Pancreas (tissue), 10 donors: ENCODE data around the gene LATS2. TPM values are rescaled to one million over a fixed set of nuclear protein-coding genes. Genes with fewer than 3 reads are reported as not detected.

Experiments used
- ATAC-seq, 4 donors: fragments of 200-7000 bp; cut with Tn5 transposase; one replicate each; pipeline versions ENCODE4 v1.8.0 to v1.9.1; 2020; ENCODE audit warnings: mild to moderate bottlenecking in 4 of 4, moderate library complexity in 4 of 4
- DNase-seq, 6 donors: peaks; one replicate each; pipeline ENCODE4 v3.0.0-alpha.2; 2020
- FAIRE-seq: peaks from 2 replicates; lab custom pipeline; 2012; peaks lifted over from hg19 to GRCh38; lab: Jason Lieb, UNC
- H3K27ac ChIP-seq, 4 donors: fragments of 200-600 bp; sonication (generic); 1 replicate in 3 of 4; 2 replicates in 1 of 4; pipeline versions ENCODE4 v1.5.0 to v1.8.0; 2020
- H3K27me3 ChIP-seq, 4 donors: fragments of 200-600 bp; one replicate each; pipeline ENCODE4 v1.8.0; 2021
- H3K36me3 ChIP-seq, 3 donors: fragments of 200-600 bp; sonication (generic) in 1 of 3; one replicate each; pipeline versions ENCODE4 v1.5.0 to v1.8.0; 2020 to 2021
- H3K4me1 ChIP-seq, 3 donors: fragments of 200-600 bp; one replicate each; pipeline ENCODE4 v1.8.0; 2021
- H3K4me3 ChIP-seq, 4 donors: fragments of 200-600 bp; sonication (generic) in 2 of 4; one replicate each; pipeline versions ENCODE4 v1.5.0 to v1.8.0; 2020 to 2021
- H3K9me3 ChIP-seq, 4 donors: fragments of 200-600 bp; one replicate each; pipeline ENCODE4 v1.8.0; 2021
- CTCF ChIP-seq, 4 donors: fragments of 200-600 bp; sonication (generic) in 3 of 4; IDR thresholded peaks; one replicate each; pipeline versions ENCODE4 v1.5.0 to v1.8.0; 2021; ENCODE audit warnings: antibody characterized with exemption in 4 of 4
- WGBS, 2 donors: extraction: QIAGEN DNeasy Blood & Tissue Kit; methylation state at CpG; one replicate each; pipeline ENCODE4 v1.1.7; 2013; 5-methylcytosine and 5-hydroxymethylcytosine counted together
- intact Hi-C, 3 donors: fragments of 100-400 bp; cut with DNase I; formaldehyde crosslinking; loops; one replicate each; pipeline versions ENCODE4 v1.11.1 to v1.14.2; 2022
- polyA plus RNA-seq, 2 donors: library from polyadenylated mRNA; stranded (reverse); fragments of 200-250 nt; gene quantifications; one replicate each; pipeline ENCODE4 v1.2.3, GENCODE V29; 2013
- total RNA-seq, 6 donors: library from RNA; stranded (reverse); fragmentation: NEBNext Ultra II Directional in 4 of 6; extraction: Animal tissue kit (Norgen Biotek cat#: 25700) in 4 of 6; gene quantifications; one replicate each; pipeline versions ENCODE4 v1.2.1 to v1.2.4, GENCODE V29; 2021 to 2023
- donor health status: healthy with polysubstance abuse.
- donor health status: DM: no; HTN: no; CAD: no; lungs with moderate emphysema.
- donor health status: DM: no; HTN: no; CAD: no.
- donor health status: control.
- donor health status: control.
- donor health status: Bipolar disorder and iron deficiency.
- donor health status: DM: yes; HTN: yes; CAD: no.
- donor health status: DM: no; HTN: no; CAD: no.
- donor health status: DM: no; HTN: no; CAD: no.
- donor health status: DM: yes; HTN: yes; CAD: no.

LATS2 gene
- total and polyA plus RNA-seq, 8 donors, result 3.8 to 12.5 (median 7.1) TPM

GRCh38 chr13:20993661-20994440 is 67.5 kb downstream of the LATS2 start:
- intact Hi-C loops, result no loop called here
- no peak for FAIRE-seq
- Histone ChIP-seq H3K27ac (no peak overlapping the region), H3K27me3 (no peaks in the 10 kb centered on the region), H3K4me3 (no peak overlapping the region), H3K9me3 (no peaks in the 10 kb centered on the region), H3K4me1 (no peaks in the 10 kb centered on the region), H3K36me3 (peaks cover 3 to 16% (median 3%) of the 10 kb centered on the region in 3 donors)
- peak in 1 of 6 donors; percentile 9 for DNase-seq
- WGBS, 2 donors, result 89 to 94% methylated on average over 13 of the region's 13 CpGs
- peak in 1 of 4 donors; percentile 20 for ATAC-seq
- no peak for TF ChIP-seq CTCF (IDR thresholded peaks at IDR 0.05)

- intact Hi-C loops, result no loop called here
- peaks cover 3 to 22% (median 5%) of the 10 kb centered on the region in 3 donors for H3K36me3 ChIP-seq
- no peak overlapping the region for H3K27ac ChIP-seq
- no peaks in the 10 kb centered on the region for H3K9me3 ChIP-seq
- no peak for ATAC-seq
- WGBS, 2 donors, result 88 to 96% methylated on average over 4 of the region's 4 CpGs
- no peak for TF ChIP-seq CTCF (IDR thresholded peaks at IDR 0.05)
- H3K4me3 ChIP-seq, result no peak overlapping the region
- H3K4me1 ChIP-seq, result no peaks in the 10 kb centered on the region
- no peak for FAIRE-seq
- no peaks in the 10 kb centered on the region for H3K27me3 ChIP-seq
- peak in 1 of 6 donors; percentile 19 for DNase-seq
Observed at GRCh38 chr13:20993211-20993610, 68.2 kb downstream of the LATS2 start.

- intact Hi-C loops, result no loop called here
- Histone ChIP-seq H3K9me3 (no peaks in the 10 kb centered on the region), H3K4me1 (no peaks in the 10 kb centered on the region), H3K4me3 (no peak overlapping the region), H3K27ac (no peak overlapping the region), H3K27me3 (no peaks in the 10 kb centered on the region), H3K36me3 (peaks cover 3 to 33% (median 5%) of the 10 kb centered on the region in 3 donors)
- FAIRE-seq (no peak), ATAC-seq (no peak), DNase-seq (peak in 1 of 6 donors; percentile 33)
- 89 to 98% methylated on average over 16 to 17 of the region's 17 CpGs for WGBS, 2 donors
- no peak for TF ChIP-seq CTCF (IDR thresholded peaks at IDR 0.05)
Observed at GRCh38 chr13:20991741-20992520, 69.5 kb downstream of the LATS2 start.

- WGBS, 2 donors, result 93 to 94% methylated on average over 14 of the region's 14 CpGs
- ATAC-seq (no peak), FAIRE-seq (no peak), DNase-seq (no peak)
- intact Hi-C loops, result no loop called here
- no peaks in the 10 kb centered on the region for H3K4me1 ChIP-seq
- no peak overlapping the region for H3K4me3 ChIP-seq
- H3K36me3 ChIP-seq, result peaks cover 3 to 37% (median 5%) of the 10 kb centered on the region in 3 donors
- H3K9me3 ChIP-seq, result no peaks in the 10 kb centered on the region
- H3K27me3 ChIP-seq, result no peaks in the 10 kb centered on the region
- no peak for TF ChIP-seq CTCF (IDR thresholded peaks at IDR 0.05)
- H3K27ac ChIP-seq, result no peak overlapping the region
Observed at GRCh38 chr13:20990910-20991525, 70.4 kb downstream of the LATS2 start.
